Inflammatory macrophage treated with lipopolysaccharide for 4 hours (primary cell): Measurements from ENCODE around the gene STX18.

Source experiments
- DNase-seq: peaks from one replicate; pipeline ENCODE4 v3.0.0-alpha.2; 2020

STX18 gene

DNA sequence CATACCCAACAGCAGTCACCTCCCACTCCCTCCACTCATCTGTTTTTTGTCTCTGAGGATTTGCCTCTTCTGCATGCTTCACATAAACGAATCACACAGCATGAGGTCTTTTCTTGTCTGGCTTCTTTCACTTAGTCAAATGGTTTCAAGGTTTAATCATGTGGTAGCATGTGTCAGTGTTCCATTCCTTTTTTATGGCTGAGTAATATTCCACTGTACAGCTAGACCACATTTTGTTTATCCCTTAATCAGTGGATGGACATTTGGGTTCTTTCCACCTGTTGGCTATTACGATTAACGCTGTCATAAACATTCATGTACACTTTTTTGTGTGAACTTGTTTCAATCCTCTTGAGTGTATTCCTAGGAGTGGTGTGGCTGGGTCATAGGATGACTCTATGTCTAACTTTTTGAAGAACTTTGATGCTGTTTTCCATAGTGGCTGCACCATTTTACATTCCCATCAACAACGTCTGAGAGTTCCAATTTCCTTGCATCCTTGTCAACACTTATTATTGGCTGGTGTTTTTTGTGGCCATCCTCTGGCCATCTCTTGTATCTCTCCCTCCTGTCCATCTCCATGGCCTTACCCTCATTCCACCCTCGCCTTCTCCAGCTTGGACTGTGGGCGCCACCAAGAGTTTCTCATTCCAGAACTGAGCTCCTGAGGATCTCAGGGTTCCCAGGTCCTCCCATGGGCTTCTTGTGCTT, 167.3 kb downstream of the STX18 start:
- DNase-seq, result no peak
